ENCODE results near the gene RNF213. TPM values are rescaled to one million over a fixed set of nuclear protein-coding genes. Genes with fewer than 3 reads are reported as not detected.

Gene RNF213
- total and polyA plus RNA-seq, 2 of the 8 experiments (the other 6 are each of a cell fraction or from before 2014, with no cell fraction given), result 33.8 to 62.8 TPM

DNA sequence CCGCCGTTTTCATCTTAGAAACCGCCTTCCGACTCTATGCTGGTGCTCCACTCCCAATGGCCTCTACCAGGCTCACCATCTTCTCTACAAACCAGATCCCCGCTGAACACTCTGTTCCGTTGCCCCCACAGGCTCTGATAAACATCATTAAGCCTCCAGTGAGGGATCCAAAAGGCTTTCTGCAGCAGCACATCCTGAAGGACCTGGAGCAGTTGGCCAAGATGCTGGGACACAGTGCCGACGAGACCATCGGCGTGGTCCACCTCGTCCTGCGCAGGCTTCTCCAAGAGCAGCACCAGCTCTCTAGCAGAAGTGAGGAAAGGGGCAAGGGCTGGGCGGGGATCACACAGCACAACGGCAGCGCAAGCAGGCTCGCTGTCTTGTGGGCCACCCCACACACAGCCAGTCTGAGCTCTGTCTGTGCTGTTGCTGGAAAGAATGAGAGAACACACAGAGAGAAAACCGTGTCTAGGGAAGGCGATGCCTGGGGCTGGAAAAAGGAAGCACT lies 120.8 kb downstream of the RNF213 start:
- H2AFZ ChIP-seq (ENCODE audit: low read length), result no peak overlapping the region
- no peak overlapping the region for H4K5ac ChIP-seq (ENCODE audit: insufficient read length, low read depth, low read length)
- no peak overlapping the region for H4K8ac ChIP-seq (ENCODE audit: extremely low read depth, insufficient read depth, low read length)
- DNase-seq (ENCODE audit: low read depth in 1 of 2, low spot score in 2 of 2), result no peak
- no peaks in the 10 kb centered on the region; the same call in 1 of the 2 replicates for H3K79me1 ChIP-seq (ENCODE audit: low read depth, low read length)
- no peak overlapping the region for H3K4me3 ChIP-seq (ENCODE audit: extremely low read depth in 1 of 4, insufficient read depth in 2 of 4, low read depth in 3 of 4, low read length in 4 of 4)
- CTCF ChIA-PET (ENCODE audit: partially characterized antibody), result interaction anchor here (0.9 to 2.2 kb wide), 4 partner anchors 13 to 186 kb away, joined by 3 to 5 read pairs (median 4); no protein-coding TSS in a partner anchor
- no peak overlapping the region for H3K27ac ChIP-seq (ENCODE audit: low read depth, low read length)
- TF ChIP-seq SIRT6 (IDR thresholded peaks at IDR 0.05; ENCODE audit: low read length) (no peak), CHD1 (IDR thresholded peaks at IDR 0.05; ENCODE audit: low read depth, low read length) (no peak), BRCA1 (IDR thresholded peaks at IDR 0.05; ENCODE audit: low read depth, low read length) (no peak), KDM1A (IDR thresholded peaks at IDR 0.05; ENCODE audit: borderline replicate concordance, low read length) (no peak), RBBP5 (IDR thresholded peaks at IDR 0.05; ENCODE audit: borderline replicate concordance, low read depth, low read length) (no peak), TAF1 (IDR thresholded peaks at IDR 0.05; ENCODE audit: low read depth, low read length) (no peak), RXRA (IDR thresholded peaks at IDR 0.05; ENCODE audit: insufficient read depth, low read depth, low read length) (no peak)
- TF ChIP-seq, protein P1, sequence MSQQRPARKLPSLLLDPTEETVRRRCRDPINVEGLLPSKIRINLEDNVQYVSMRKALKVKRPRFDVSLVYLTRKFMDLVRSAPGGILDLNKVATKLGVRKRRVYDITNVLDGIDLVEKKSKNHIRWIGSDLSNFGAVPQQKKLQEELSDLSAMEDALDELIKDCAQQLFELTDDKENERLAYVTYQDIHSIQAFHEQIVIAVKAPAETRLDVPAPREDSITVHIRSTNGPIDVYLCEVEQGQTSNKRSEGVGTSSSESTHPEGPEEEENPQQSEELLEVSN (IDR thresholded peaks at IDR 0.05), result no peak
- WGBS, 2 experiments (ENCODE audit: extremely low coverage in 1 of 2, insufficient coverage in 1 of 2, insufficient read length in 1 of 2, insufficient replicate concordance in 2 of 2, low coverage in 1 of 2, low lambda C conversion rate in 2 of 2, missing lambda C conversion rate in 1 of 2), result 94% methylated on average over 18 of the region's 18 CpGs; no CpG with 5 or more reads in 1 of the 2 experiments
- no peaks in the 10 kb centered on the region for H3K4me1 ChIP-seq (replicated peaks in 1 of 4; ENCODE audit: control insufficient read depth in 3 of 4, insufficient read depth in 4 of 4, low read length in 3 of 4)
- no peaks in the 10 kb centered on the region for H3K79me2 ChIP-seq (ENCODE audit: control insufficient read depth in 1 of 2, insufficient read depth in 2 of 2, low read length in 2 of 2)
- no peak overlapping the region for H3K18ac ChIP-seq (ENCODE audit: extremely low read depth, low read length)
- no peaks in the 10 kb centered on the region for H3K27me3 ChIP-seq (replicated peaks in 1 of 4; ENCODE audit: control insufficient read depth in 3 of 4, extremely low read depth in 1 of 4, insufficient read depth in 3 of 4, low read length in 3 of 4)
- H4K20me1 ChIP-seq (replicated peaks in 1 of 2; ENCODE audit: control insufficient read depth in 1 of 2, insufficient read depth in 2 of 2, low read length in 2 of 2), result peaks cover 2% of the 10 kb centered on the region in 2 experiments
- H2BK5ac ChIP-seq (ENCODE audit: low read depth, low read length), result no peak overlapping the region
- no peaks in the 10 kb centered on the region for H3K23me2 ChIP-seq (ENCODE audit: low read depth, low read length)
- no peak overlapping the region for H3K4ac ChIP-seq (replicated peaks; ENCODE audit: insufficient read length, low read depth, low read length)
- no peak overlapping the region for H3K14ac ChIP-seq (ENCODE audit: insufficient read length)
- H2BK20ac ChIP-seq (ENCODE audit: low read length), result no peak overlapping the region
- peaks cover 23 to 71% (median 43%) of the 10 kb centered on the region in 4 experiments for H3K36me3 ChIP-seq (ENCODE audit: control insufficient read depth in 2 of 4, insufficient read depth in 4 of 4, low read length in 3 of 4)
- H3K23ac ChIP-seq (ENCODE audit: insufficient read length), result no peak overlapping the region
- POLR2A ChIA-PET (ENCODE audit: partially characterized antibody), result no interaction called here
- no peak overlapping the region for H2AK5ac ChIP-seq (ENCODE audit: low read depth, low read length)
- no peak overlapping the region for H2BK15ac ChIP-seq (ENCODE audit: low read length)
- no peak overlapping the region for H3K9ac ChIP-seq (replicated peaks in 1 of 4; ENCODE audit: extremely low read depth in 1 of 4, low read depth in 3 of 4, low read length in 3 of 4)
- no peak overlapping the region for H4K91ac ChIP-seq (replicated peaks; ENCODE audit: insufficient read length, low read length)
- no peak overlapping the region for H2BK12ac ChIP-seq (ENCODE audit: low read depth, low read length)
- no peaks in the 10 kb centered on the region for H3K9me3 ChIP-seq (ENCODE audit: insufficient read depth in 2 of 2, low read depth in 1 of 2, low read length in 1 of 2)
- FAIRE-seq, result no peak
- no peak overlapping the region for H3K4me2 ChIP-seq (ENCODE audit: insufficient read depth in 1 of 2, low read depth in 2 of 2, low read length in 2 of 2)
- H3K56ac ChIP-seq (replicated peaks; ENCODE audit: insufficient read length, low read depth, low read length), result no peak overlapping the region
- no peak overlapping the region for H2BK120ac ChIP-seq (replicated peaks; ENCODE audit: low read depth, low read length)

Data from H1 (cell line).